Thoracic aorta (tissue), 2 donors: Measurements from ENCODE around the gene DUSP8. TPM values are rescaled to one million over a fixed set of nuclear protein-coding genes. Genes with fewer than 3 reads are reported as not detected.

Source experiments
- ATAC-seq: fragments of 150-250 bp; one replicate; pipeline ENCODE4 v1.8.0; 2017; ENCODE audit warnings: low read depth; ENCODE audit not compliant: insufficient number of reproducible peaks, low FRiP score
- DNase-seq: peaks from one replicate; pipeline ENCODE4 v3.0.0-alpha.2; 2020; ENCODE audit warnings: low spot score
- H3K27ac ChIP-seq, 2 donors: fragments of 200-600 bp; sonication (generic); 1 replicate in 1 of 2; 2 replicates in 1 of 2; pipeline ENCODE4 v1.5.1; 2016; ENCODE audit warnings: mild to moderate bottlenecking in 2 of 2, moderate library complexity in 2 of 2
- H3K27me3 ChIP-seq: fragments of 200-600 bp; sonication (generic); replicated peaks from 2 replicates; pipeline ENCODE4 v1.6.0; 2016; ENCODE audit warnings: mild to moderate bottlenecking; ENCODE audit not compliant: insufficient read depth
- H3K36me3 ChIP-seq: fragments of 200-600 bp; sonication (generic); one replicate; pipeline ENCODE4 v1.5.1; 2016
- H3K4me1 ChIP-seq, 2 donors: fragments of 200-600 bp; sonication (generic); 1 replicate in 1 of 2; 2 replicates in 1 of 2; pipeline versions ENCODE4 v1.5.1 to v1.6.0; 2016; ENCODE audit warnings: low read depth in 2 of 2, mild to moderate bottlenecking in 1 of 2; ENCODE audit not compliant: control insufficient read depth in 1 of 2
- H3K4me3 ChIP-seq: fragments of 200-600 bp; sonication (generic); 2 replicates; pipeline ENCODE4 v1.5.1; 2016; ENCODE audit warnings: mild to moderate bottlenecking
- H3K9me3 ChIP-seq: fragments of 200-600 bp; sonication (generic); 2 replicates; pipeline ENCODE4 v1.5.1; 2016
- CTCF ChIP-seq: fragments of 200-600 bp; sonication (generic); IDR thresholded peaks from one replicate; pipeline ENCODE4 v1.5.1; 2019; ENCODE audit warnings: antibody characterized with exemption
- total RNA-seq, 2 donors: library from RNA; depleted of rRNA; stranded (reverse); fragments of >200 nt; gene quantifications; one replicate each; pipeline versions ENCODE4 v1.1.0 to v1.2.3, GENCODE V29; 2016

The DUSP8 gene
- total RNA-seq, 2 donors from 2014 or later: 3.7 to 7.6 TPM

GRCh38 chr11:1505480-1505879, 66.6 kb downstream of the DUSP8 start:
- Histone ChIP-seq H3K27me3 (no peaks in the 10 kb centered on the region), H3K4me1 (peaks cover 52 to 87% of the 10 kb centered on the region in 2 donors), H3K36me3 (no peaks in the 10 kb centered on the region), H3K27ac (no peak overlapping the region), H3K9me3 (no peaks in the 10 kb centered on the region), H3K4me3 (no peak overlapping the region)
- ATAC-seq (no peak), DNase-seq (no peak)
- no peak for TF ChIP-seq CTCF

GRCh38 chr11:1504581-1505290, 67.3 kb downstream of the DUSP8 start:
- no peaks in the 10 kb centered on the region for H3K9me3 ChIP-seq
- DNase-seq (no peak), ATAC-seq (no peak)
- TF ChIP-seq CTCF: no peak
- H3K27ac ChIP-seq: peak overlapping the region in 1 of 2 donors; percentile 38
- H3K36me3 ChIP-seq: no peaks in the 10 kb centered on the region
- peaks cover 52 to 86% of the 10 kb centered on the region in 2 donors for H3K4me1 ChIP-seq
- no peaks in the 10 kb centered on the region for H3K27me3 ChIP-seq
- H3K4me3 ChIP-seq: no peak overlapping the region

- DNase-seq: no peak
- Histone ChIP-seq H3K27me3 (no peaks in the 10 kb centered on the region), H3K36me3 (no peaks in the 10 kb centered on the region), H3K27ac (peak overlapping the region; percentile 38 to 42), H3K4me3 (no peak overlapping the region), H3K9me3 (no peaks in the 10 kb centered on the region), H3K4me1 (peaks cover 46 to 80% of the 10 kb centered on the region in 2 donors)
- no peak for ATAC-seq
- TF ChIP-seq CTCF: no peak
These were observed 67.9 kb downstream of the DUSP8 start for GRCh38 chr11:1504138-1504537.

Other genes starting within 250 kb of the DUSP8 start
- gene BRSK2, start 182.3 kb downstream of the DUSP8 start, total RNA-seq: 1 to 10 TPM in 1 of 2 donors, not detected in 1; 1.2 TPM
- 10 to 100 TPM; 31.4 to 87.7 TPM for gene MOB2, start 85.5 kb downstream of the DUSP8 start, total RNA-seq
- gene KRTAP5-1, start 13.0 kb upstream of the DUSP8 start, total RNA-seq: not detected
- not detected for gene KRTAP5-2, start 26.0 kb upstream of the DUSP8 start, total RNA-seq
- not detected for gene KRTAP5-3, start 36.2 kb upstream of the DUSP8 start, total RNA-seq
- gene KRTAP5-4, start 49.9 kb upstream of the DUSP8 start, total RNA-seq: not detected
- not detected for gene KRTAP5-5, start 57.5 kb upstream of the DUSP8 start, total RNA-seq
- gene KRTAP5-6, start 124.9 kb upstream of the DUSP8 start, total RNA-seq: not detected
- gene IFITM10, start 178.3 kb upstream of the DUSP8 start, total RNA-seq: 10 to 100 TPM; 27.2 to 28.6 TPM
- gene CTSD, start 191.7 kb upstream of the DUSP8 start, total RNA-seq: 1,000 to 10,000 TPM in 1 of 2 donors, 100 to 1,000 TPM in 1; 427 to 1,049 TPM